ENCODE data around the gene RRP36.

The RRP36 gene

GRCh38 chr6:43012364-43012763 lies 9.1 kb upstream of the RRP36 start:
- H3K36me3 ChIP-seq (ENCODE audit: control insufficient read depth, insufficient read depth, low read length), result peaks cover 38% of the 10 kb centered on the region
- H3K4me1 ChIP-seq (ENCODE audit: control insufficient read depth, insufficient read depth, low read length), result peaks cover 11% of the 10 kb centered on the region
- peak overlapping the region; percentile 85 for H3K4me3 ChIP-seq (ENCODE audit: low read depth, low read length)
- no peaks in the 10 kb centered on the region for H3K9me3 ChIP-seq (ENCODE audit: control insufficient read depth, insufficient read depth, low read length)
- no peaks in the 10 kb centered on the region for H3K27me3 ChIP-seq (ENCODE audit: control insufficient read depth, insufficient read depth, low read length)
- no peak overlapping the region for H3K9ac ChIP-seq (ENCODE audit: low read depth, low read length)

DNA sequence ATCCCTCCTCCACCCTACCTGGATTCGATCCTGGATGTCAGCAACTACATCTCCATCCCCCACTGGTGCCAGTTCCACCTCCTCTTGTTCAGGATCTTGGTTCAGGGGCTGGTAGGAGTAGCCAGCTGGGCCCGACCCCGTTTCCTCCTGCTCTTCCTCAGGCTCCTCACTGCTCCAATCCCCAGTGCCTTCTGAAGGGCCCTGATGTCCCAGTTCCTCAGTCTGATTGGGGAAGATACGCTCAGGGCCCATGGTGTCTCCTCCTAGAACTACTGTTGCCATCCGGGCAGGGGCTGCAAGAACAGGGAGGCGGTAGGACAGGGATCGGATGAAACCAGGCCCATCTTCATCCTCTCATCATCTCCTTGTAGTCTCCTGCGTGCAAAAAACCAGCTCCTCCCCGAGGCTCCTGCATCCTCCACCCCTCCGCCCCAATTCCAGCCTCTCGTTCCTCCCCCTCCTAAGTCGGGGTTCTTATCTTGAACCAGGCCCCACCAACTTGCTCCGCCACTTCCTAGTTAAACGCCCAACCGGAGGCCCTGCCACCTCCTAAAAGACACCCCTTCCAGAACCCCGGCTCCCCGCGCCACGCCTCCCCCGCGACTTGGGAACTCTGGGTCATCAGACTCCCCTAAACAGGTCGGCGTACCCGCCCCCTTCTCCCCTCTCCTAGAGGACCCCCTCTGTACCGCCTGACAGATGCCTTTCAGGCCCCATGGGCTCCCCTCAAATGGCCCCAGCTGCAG lies 8.2 kb upstream of the RRP36 start:
- no peaks in the 10 kb centered on the region for H3K9me3 ChIP-seq (ENCODE audit: control insufficient read depth, insufficient read depth, low read length)
- peak overlapping the region; percentile 85 for H3K4me3 ChIP-seq (ENCODE audit: low read depth, low read length)
- H3K9ac ChIP-seq (ENCODE audit: low read depth, low read length), result peak overlapping the region; percentile 76
- H3K36me3 ChIP-seq (ENCODE audit: control insufficient read depth, insufficient read depth, low read length), result peaks cover 39% of the 10 kb centered on the region
- H3K27me3 ChIP-seq (ENCODE audit: control insufficient read depth, insufficient read depth, low read length), result no peaks in the 10 kb centered on the region
- H3K4me1 ChIP-seq (ENCODE audit: control insufficient read depth, insufficient read depth, low read length), result peaks cover 11% of the 10 kb centered on the region

GRCh38 chr6:43013843-43014433 lies 7.5 kb upstream of the RRP36 start, which contains the start of the genes KLHDC3 and MEA1:
Gene KLHDC3, plus strand, starts transcription at chr6:43014249. Its CDS starts 2,944 bp downstream, at chr6:43017193.
Gene MEA1, minus strand, starts transcription at chr6:43013946. Its CDS starts 133 bp downstream, at chr6:43013813.
- Histone ChIP-seq H3K9me3 (ENCODE audit: control insufficient read depth, insufficient read depth, low read length) (no peaks in the 10 kb centered on the region), H3K4me1 (ENCODE audit: control insufficient read depth, insufficient read depth, low read length) (peaks cover 11% of the 10 kb centered on the region), H3K9ac (ENCODE audit: low read depth, low read length) (peak within 1 kb of the TSS; percentile 89), H3K27me3 (ENCODE audit: control insufficient read depth, insufficient read depth, low read length) (no peaks in the 10 kb centered on the region), H3K4me3 (ENCODE audit: low read depth, low read length) (peak within 1 kb of the TSS; percentile 95), H3K36me3 (ENCODE audit: control insufficient read depth, insufficient read depth, low read length) (peaks cover 38% of the 10 kb centered on the region)

DNA sequence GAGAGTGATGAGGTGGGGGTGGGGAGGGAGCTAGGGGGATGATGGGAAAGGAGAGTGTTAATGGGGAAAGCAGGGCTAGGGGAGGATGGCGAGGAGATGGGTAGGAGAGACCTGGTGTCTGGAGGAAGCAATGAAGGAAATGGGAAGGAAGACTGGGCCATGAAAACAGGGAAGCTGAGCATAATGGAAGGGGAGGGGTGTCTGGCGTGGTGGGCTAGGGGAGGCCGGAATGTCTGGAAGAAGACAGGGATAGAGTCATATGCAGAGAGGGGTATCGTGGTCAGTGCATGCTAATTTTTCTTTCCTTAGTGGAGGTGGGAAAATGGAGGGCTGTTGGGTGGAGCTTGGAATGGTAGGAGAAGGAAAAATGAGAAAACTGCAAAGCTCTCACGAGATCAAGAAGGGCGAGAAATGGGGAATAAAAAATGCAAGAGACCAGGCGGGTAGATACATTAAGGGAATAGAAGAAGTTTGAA lies 7.0 kb upstream of the RRP36 start:
- Histone ChIP-seq H3K4me3 (ENCODE audit: low read depth, low read length) (peak overlapping the region; percentile 95), H3K9me3 (ENCODE audit: control insufficient read depth, insufficient read depth, low read length) (no peaks in the 10 kb centered on the region), H3K4me1 (ENCODE audit: control insufficient read depth, insufficient read depth, low read length) (peaks cover 11% of the 10 kb centered on the region), H3K9ac (ENCODE audit: low read depth, low read length) (peak overlapping the region; percentile 89), H3K27me3 (ENCODE audit: control insufficient read depth, insufficient read depth, low read length) (no peaks in the 10 kb centered on the region), H3K36me3 (ENCODE audit: control insufficient read depth, insufficient read depth, low read length) (peaks cover 39% of the 10 kb centered on the region)

GRCh38 chr6:43016176-43016942 lies 5.1 kb upstream of the RRP36 start:
- Histone ChIP-seq H3K27me3 (ENCODE audit: control insufficient read depth, insufficient read depth, low read length) (no peaks in the 10 kb centered on the region), H3K9me3 (ENCODE audit: control insufficient read depth, insufficient read depth, low read length) (no peaks in the 10 kb centered on the region), H3K4me1 (ENCODE audit: control insufficient read depth, insufficient read depth, low read length) (peaks cover 11% of the 10 kb centered on the region), H3K4me3 (ENCODE audit: low read depth, low read length) (no peak overlapping the region), H3K36me3 (ENCODE audit: control insufficient read depth, insufficient read depth, low read length) (peaks cover 29% of the 10 kb centered on the region), H3K9ac (ENCODE audit: low read depth, low read length) (no peak overlapping the region)

DNA sequence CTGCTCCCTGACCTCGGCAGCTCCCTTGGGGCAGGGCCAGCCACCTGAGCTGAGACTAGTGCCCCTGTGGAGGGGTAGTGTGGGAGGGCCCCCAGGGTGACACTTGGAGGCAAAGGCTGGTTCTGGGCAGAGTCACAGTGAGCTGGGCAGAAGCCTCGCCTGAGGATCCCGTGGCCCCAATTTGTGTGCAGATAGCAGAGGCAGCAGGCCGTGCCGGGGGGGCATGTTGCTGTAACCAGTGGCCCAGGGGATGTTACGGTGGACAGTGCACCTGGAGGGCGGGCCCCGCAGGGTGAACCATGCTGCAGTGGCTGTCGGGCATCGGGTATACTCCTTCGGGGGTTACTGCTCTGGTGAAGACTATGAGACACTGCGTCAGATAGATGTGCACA lies 4.5 kb upstream of the RRP36 start:
- peaks cover 11% of the 10 kb centered on the region for H3K4me1 ChIP-seq (ENCODE audit: control insufficient read depth, insufficient read depth, low read length)
- no peak overlapping the region for H3K9ac ChIP-seq (ENCODE audit: low read depth, low read length)
- H3K27me3 ChIP-seq (ENCODE audit: control insufficient read depth, insufficient read depth, low read length), result no peaks in the 10 kb centered on the region
- peaks cover 23% of the 10 kb centered on the region for H3K36me3 ChIP-seq (ENCODE audit: control insufficient read depth, insufficient read depth, low read length)
- no peaks in the 10 kb centered on the region for H3K9me3 ChIP-seq (ENCODE audit: control insufficient read depth, insufficient read depth, low read length)
- no peak overlapping the region for H3K4me3 ChIP-seq (ENCODE audit: low read depth, low read length)

GRCh38 chr6:43019152-43019551 lies 2.3 kb upstream of the RRP36 start:
- no peak overlapping the region for H3K4me3 ChIP-seq (ENCODE audit: low read depth, low read length)
- no peaks in the 10 kb centered on the region for H3K9me3 ChIP-seq (ENCODE audit: control insufficient read depth, insufficient read depth, low read length)
- H3K36me3 ChIP-seq (ENCODE audit: control insufficient read depth, insufficient read depth, low read length), result peaks cover 23% of the 10 kb centered on the region
- peaks cover 5% of the 10 kb centered on the region for H3K4me1 ChIP-seq (ENCODE audit: control insufficient read depth, insufficient read depth, low read length)
- no peaks in the 10 kb centered on the region for H3K27me3 ChIP-seq (ENCODE audit: control insufficient read depth, insufficient read depth, low read length)
- H3K9ac ChIP-seq (ENCODE audit: low read depth, low read length), result no peak overlapping the region

- Histone ChIP-seq H3K9ac (ENCODE audit: low read depth, low read length) (no peak overlapping the region), H3K36me3 (ENCODE audit: control insufficient read depth, insufficient read depth, low read length) (peaks cover 34% of the 10 kb centered on the region), H3K4me3 (ENCODE audit: low read depth, low read length) (no peak overlapping the region)
These were observed 1.2 kb upstream of the RRP36 start for GRCh38 chr6:43020052-43020705.

DNA sequence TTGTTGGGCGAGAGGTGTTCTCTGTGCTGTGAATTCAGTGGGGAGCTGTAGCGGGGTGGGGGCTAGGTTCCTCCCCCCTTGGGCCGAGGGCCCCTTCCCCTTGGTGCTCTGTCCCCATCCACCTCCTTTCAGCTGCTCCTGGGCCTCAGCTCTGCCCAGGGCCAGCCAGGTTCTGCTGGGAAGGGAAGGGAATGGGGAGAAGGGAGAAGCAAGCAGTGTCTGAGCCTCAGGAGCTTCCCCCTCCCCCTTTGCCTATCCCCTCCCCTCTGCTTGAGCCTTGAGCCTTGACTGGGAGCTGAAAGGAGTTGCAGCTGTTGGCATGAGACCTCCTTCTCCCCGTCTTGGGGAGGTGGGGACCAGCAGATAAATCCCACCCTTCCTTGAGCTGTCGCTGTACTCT lies 576 bp upstream of the RRP36 start:
- Histone ChIP-seq H3K36me3 (ENCODE audit: control insufficient read depth, insufficient read depth, low read length) (peaks cover 36% of the 10 kb centered on the region), H3K9me3 (ENCODE audit: control insufficient read depth, insufficient read depth, low read length) (no peaks in the 10 kb centered on the region), H3K9ac (ENCODE audit: low read depth, low read length) (peak overlapping the region; percentile 88), H3K27me3 (ENCODE audit: control insufficient read depth, insufficient read depth, low read length) (no peaks in the 10 kb centered on the region), H3K4me3 (ENCODE audit: low read depth, low read length) (peak overlapping the region; percentile 100), H3K4me1 (ENCODE audit: control insufficient read depth, insufficient read depth, low read length) (no peaks in the 10 kb centered on the region)

More at GRCh38 chr6:43020052-43020705, 1.2 kb upstream of the RRP36 start:
- H3K27me3 ChIP-seq (ENCODE audit: control insufficient read depth, insufficient read depth, low read length), result no peaks in the 10 kb centered on the region
- H3K4me1 ChIP-seq (ENCODE audit: control insufficient read depth, insufficient read depth, low read length), result peaks cover 2% of the 10 kb centered on the region
- no peaks in the 10 kb centered on the region for H3K9me3 ChIP-seq (ENCODE audit: control insufficient read depth, insufficient read depth, low read length)

DNA sequence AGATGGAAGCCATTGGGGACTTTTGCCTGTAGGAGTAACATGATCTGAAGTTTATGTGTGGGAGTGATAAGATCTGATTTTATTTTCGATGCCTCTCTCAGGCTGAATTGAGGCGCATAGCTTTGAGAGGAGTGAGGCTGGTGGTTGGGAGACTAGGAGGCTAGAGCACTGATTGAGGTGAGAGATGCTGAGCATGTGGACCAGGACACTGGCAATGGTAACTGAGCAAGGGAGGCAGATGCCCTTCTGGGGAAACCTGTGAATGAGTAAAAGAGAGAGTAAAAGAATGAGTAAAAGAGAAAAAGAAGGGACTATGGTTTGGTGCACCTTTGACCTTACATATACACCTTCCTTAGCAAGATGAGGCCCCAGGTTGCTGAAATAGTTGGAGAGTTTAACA lies 3.0 kb downstream of the RRP36 start:
- Histone ChIP-seq H3K36me3 (ENCODE audit: control insufficient read depth, insufficient read depth, low read length) (peaks cover 43% of the 10 kb centered on the region), H3K4me3 (ENCODE audit: low read depth, low read length) (no peak overlapping the region), H3K4me1 (ENCODE audit: control insufficient read depth, insufficient read depth, low read length) (no peaks in the 10 kb centered on the region), H3K27me3 (ENCODE audit: control insufficient read depth, insufficient read depth, low read length) (no peaks in the 10 kb centered on the region), H3K9me3 (ENCODE audit: control insufficient read depth, insufficient read depth, low read length) (no peaks in the 10 kb centered on the region), H3K9ac (ENCODE audit: low read depth, low read length) (no peak overlapping the region)

DNA sequence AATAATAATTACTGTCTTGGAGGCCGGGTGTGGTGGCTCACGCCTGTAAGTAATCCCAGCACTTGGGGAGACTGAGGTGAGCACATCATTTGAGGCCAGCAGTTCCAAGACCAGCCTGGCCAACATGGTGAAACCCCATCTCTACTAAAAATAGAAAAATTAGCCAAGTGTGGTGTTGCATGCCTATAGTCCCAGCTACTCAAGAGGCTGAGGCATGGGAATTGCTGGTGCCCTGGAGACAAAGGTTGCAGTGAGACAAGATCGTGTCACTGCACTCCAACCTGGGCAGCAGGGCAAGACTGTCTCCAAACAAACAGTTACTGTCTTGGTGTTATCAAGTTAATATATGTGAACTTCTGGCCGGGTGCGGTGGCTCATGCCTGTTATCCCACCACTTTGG lies 4.9 kb downstream of the RRP36 start:
- no peaks in the 10 kb centered on the region for H3K9me3 ChIP-seq (ENCODE audit: control insufficient read depth, insufficient read depth, low read length)
- no peaks in the 10 kb centered on the region for H3K27me3 ChIP-seq (ENCODE audit: control insufficient read depth, insufficient read depth, low read length)
- H3K4me3 ChIP-seq (ENCODE audit: low read depth, low read length), result no peak overlapping the region
- no peak overlapping the region for H3K9ac ChIP-seq (ENCODE audit: low read depth, low read length)
- H3K4me1 ChIP-seq (ENCODE audit: control insufficient read depth, insufficient read depth, low read length), result no peaks in the 10 kb centered on the region
- peaks cover 49% of the 10 kb centered on the region for H3K36me3 ChIP-seq (ENCODE audit: control insufficient read depth, insufficient read depth, low read length)
